Neural progenitor cell (in vitro differentiated cells): ENCODE measurements around the gene JAG1. TPM values are rescaled to one million over a fixed set of nuclear protein-coding genes. Genes with fewer than 3 reads are reported as not detected.
A peak's percentile ranks its signal among the peaks of the same experiment; 100 is the strongest.

Experiments
- DNase-seq: peaks from one replicate; pipeline ENCODE4 v3.0.0-alpha.2; 2016; ENCODE audit warnings: low spot score
- H2AFZ ChIP-seq: fragments of 200-600 bp; sonication (generic); replicated peaks from 2 replicates; pipeline ENCODE4 v1.6.1; 2016; ENCODE audit warnings: antibody characterized with exemption
- H3F3A ChIP-seq: fragments of 200-600 bp; sonication (generic); 2 replicates; pipeline ENCODE4 v1.6.1; 2016; ENCODE audit warnings: antibody characterized with exemption, low read depth
- H3K27ac ChIP-seq: fragments of 200-600 bp; sonication (generic); 2 replicates; pipeline ENCODE4 v1.5.1; 2016; ENCODE audit warnings: mild to moderate bottlenecking
- H3K27me3 ChIP-seq: fragments of 200-600 bp; sonication (generic); 2 replicates; pipeline ENCODE4 v1.6.1; 2016; ENCODE audit warnings: mild to moderate bottlenecking, moderate library complexity
- H3K36me3 ChIP-seq: fragments of 200-600 bp; sonication (generic); 2 replicates; pipeline ENCODE4 v1.5.1; 2016
- H3K4me1 ChIP-seq: fragments of 200-600 bp; sonication (generic); 2 replicates; pipeline ENCODE4 v1.6.1; 2016; ENCODE audit warnings: mixed run types
- H3K4me2 ChIP-seq: fragments of 200-600 bp; sonication (generic); 2 replicates; pipeline ENCODE4 v1.6.1; 2016
- H3K4me3 ChIP-seq: fragments of 200-600 bp; sonication (generic); 2 replicates; pipeline ENCODE4 v1.5.1; 2016
- H3K79me2 ChIP-seq: fragments of 200-600 bp; sonication (generic); 2 replicates; pipeline ENCODE4 v1.6.1; 2016; ENCODE audit warnings: low read depth
- H3K9ac ChIP-seq: fragments of 200-600 bp; sonication (generic); 2 replicates; pipeline ENCODE4 v1.6.1; 2016
- H3K9me3 ChIP-seq: fragments of 200-600 bp; sonication (generic); 2 replicates; pipeline ENCODE4 v1.5.1; 2016; ENCODE audit warnings: low read depth
- H4K20me1 ChIP-seq: fragments of 200-600 bp; sonication (generic); 2 replicates; pipeline ENCODE4 v1.6.1; 2016; ENCODE audit warnings: low read depth
- H3K27ac Mint-ChIP-seq: 3 replicates; pipeline ENCODE4 v1.8.0; 2021; ENCODE audit warnings: mixed read lengths
- H3K27me3 Mint-ChIP-seq: 2 replicates; pipeline ENCODE4 v1.8.0; 2022; ENCODE audit warnings: low read depth, mild to moderate bottlenecking, inconsistent platforms, moderate library complexity, mixed read lengths; ENCODE audit not compliant: insufficient read depth
- H3K36me3 Mint-ChIP-seq: 3 replicates; pipeline ENCODE4 v1.8.0; 2021; ENCODE audit warnings: mixed read lengths
- H3K4me1 Mint-ChIP-seq: 3 replicates; pipeline ENCODE4 v1.8.0; 2021; ENCODE audit warnings: mixed read lengths
- H3K4me3 Mint-ChIP-seq: 3 replicates; pipeline ENCODE4 v1.8.0; 2021; ENCODE audit warnings: mild to moderate bottlenecking, moderate library complexity, mixed read lengths
- H3K9me3 Mint-ChIP-seq: 3 replicates; pipeline ENCODE4 v1.8.0; 2020; ENCODE audit warnings: mixed read lengths
- CTCF ChIP-seq: fragments of 200-600 bp; sonication (generic); IDR thresholded peaks from 2 replicates; pipeline ENCODE4 v1.5.1; 2017; ENCODE audit warnings: antibody characterized with exemption, mild to moderate bottlenecking
- EZH2 ChIP-seq: fragments of 200-600 bp; sonication (generic); IDR thresholded peaks from 2 replicates; pipeline ENCODE4 v1.6.1; 2017; ENCODE audit warnings: antibody characterized with exemption, mild to moderate bottlenecking, moderate library complexity
- EZH2phosphoT487 ChIP-seq: fragments of 200-600 bp; sonication (generic); IDR thresholded peaks from 2 replicates; pipeline ENCODE4 v1.6.1; 2017; ENCODE audit warnings: antibody characterized with exemption
- total RNA-seq: library from RNA; depleted of rRNA; stranded (reverse); fragments of >200 nt; gene quantifications from 2 replicates; pipeline ENCODE4 v1.2.3, GENCODE V29; 2015; ENCODE audit warnings: low replicate concordance

Gene JAG1
- total RNA-seq, 1 donor from 2014 or later = 129 TPM

GRCh38 chr20:10647471-10647870, 26.3 kb downstream of the JAG1 start:
- peaks cover 68% of the 10 kb centered on the region for H3K36me3 Mint-ChIP-seq
- H3F3A ChIP-seq = peaks cover 32% of the 10 kb centered on the region
- H3K4me1 ChIP-seq = peaks cover 33% of the 10 kb centered on the region
- peaks cover 91% of the 10 kb centered on the region for H3K4me1 Mint-ChIP-seq
- no peak overlapping the region for H2AFZ ChIP-seq
- no peaks in the 10 kb centered on the region for H3K9me3 Mint-ChIP-seq
- no peak overlapping the region for H3K4me3 Mint-ChIP-seq
- H3K4me3 ChIP-seq = no peak overlapping the region
- peak; percentile 53 for DNase-seq
- peak overlapping the region; percentile 78 for H3K27ac Mint-ChIP-seq
- H3K27ac ChIP-seq = no peak overlapping the region
- H3K27me3 ChIP-seq = no peaks in the 10 kb centered on the region
- peaks cover 6% of the 10 kb centered on the region for H3K36me3 ChIP-seq
- H3K4me2 ChIP-seq = no peak overlapping the region
- no peaks in the 10 kb centered on the region for H3K9me3 ChIP-seq
- H3K79me2 ChIP-seq = peaks cover 44% of the 10 kb centered on the region
- H3K9ac ChIP-seq = no peak overlapping the region
- TF ChIP-seq CTCF (peak; percentile 51), EZH2 (no peak)
- H4K20me1 ChIP-seq = peaks cover 100% of the 10 kb centered on the region
- peaks cover 17% of the 10 kb centered on the region for H3K27me3 Mint-ChIP-seq

- Histone ChIP-seq H3K36me3 (peaks cover 6% of the 10 kb centered on the region), H3K4me3 (no peak overlapping the region), H4K20me1 (peaks cover 100% of the 10 kb centered on the region), H3K4me2 (no peak overlapping the region), H3F3A (peaks cover 33% of the 10 kb centered on the region), H3K9ac (no peak overlapping the region), H3K27me3 (no peaks in the 10 kb centered on the region), H3K79me2 (peaks cover 39% of the 10 kb centered on the region), H3K27ac (no peak overlapping the region), H2AFZ (no peak overlapping the region), H3K9me3 (no peaks in the 10 kb centered on the region), H3K4me1 (peaks cover 28% of the 10 kb centered on the region)
- no peak overlapping the region for H3K4me3 Mint-ChIP-seq
- no peaks in the 10 kb centered on the region for H3K9me3 Mint-ChIP-seq
- TF ChIP-seq CTCF (no peak), EZH2phosphoT487 (no peak), EZH2 (no peak)
- H3K27ac Mint-ChIP-seq = no peak overlapping the region
- H3K4me1 Mint-ChIP-seq = peaks cover 90% of the 10 kb centered on the region
- H3K27me3 Mint-ChIP-seq = peaks cover 17% of the 10 kb centered on the region
- H3K36me3 Mint-ChIP-seq = peaks cover 69% of the 10 kb centered on the region
- DNase-seq = no peak
Observed at GRCh38 chr20:10646886-10647420, 26.8 kb downstream of the JAG1 start.

- no peak overlapping the region for H3K9ac ChIP-seq
- Mint-ChIP-seq H3K27me3 (peaks cover 14% of the 10 kb centered on the region), H3K9me3 (no peaks in the 10 kb centered on the region), H3K27ac (no peak overlapping the region), H3K36me3 (peaks cover 70% of the 10 kb centered on the region), H3K4me1 (peaks cover 90% of the 10 kb centered on the region), H3K4me3 (no peak overlapping the region)
- no peak overlapping the region for H2AFZ ChIP-seq
- peaks cover 100% of the 10 kb centered on the region for H4K20me1 ChIP-seq
- H3K9me3 ChIP-seq = no peaks in the 10 kb centered on the region
- H3F3A ChIP-seq = peaks cover 42% of the 10 kb centered on the region
- H3K27ac ChIP-seq = no peak overlapping the region
- H3K36me3 ChIP-seq = peaks cover 9% of the 10 kb centered on the region
- TF ChIP-seq CTCF = no peak
- no peak for TF ChIP-seq EZH2
- TF ChIP-seq EZH2phosphoT487 = no peak
- no peaks in the 10 kb centered on the region for H3K27me3 ChIP-seq
- no peak for DNase-seq
- H3K4me1 ChIP-seq = peaks cover 24% of the 10 kb centered on the region
- H3K4me2 ChIP-seq = no peak overlapping the region
- H3K4me3 ChIP-seq = no peak overlapping the region
- H3K79me2 ChIP-seq = peaks cover 30% of the 10 kb centered on the region
Observed at GRCh38 chr20:10646006-10646405, 27.8 kb downstream of the JAG1 start.
